ELR (cell line): ENCODE results near the gene FECH.
"Not testable (repeated sequence)": the region's sequence is repeated elsewhere in the genome, so short reads cannot be mapped to it uniquely, and the experiment has no call there.

Experiments
- DNase-seq: peaks from one replicate; pipeline ENCODE4 v3.0.0-alpha.2; 2015; ENCODE audit warnings: low read depth

Gene FECH

GRCh38 chr18:57527556-57528229, 58.8 kb downstream of the FECH start:
- no peak for DNase-seq

DNA sequence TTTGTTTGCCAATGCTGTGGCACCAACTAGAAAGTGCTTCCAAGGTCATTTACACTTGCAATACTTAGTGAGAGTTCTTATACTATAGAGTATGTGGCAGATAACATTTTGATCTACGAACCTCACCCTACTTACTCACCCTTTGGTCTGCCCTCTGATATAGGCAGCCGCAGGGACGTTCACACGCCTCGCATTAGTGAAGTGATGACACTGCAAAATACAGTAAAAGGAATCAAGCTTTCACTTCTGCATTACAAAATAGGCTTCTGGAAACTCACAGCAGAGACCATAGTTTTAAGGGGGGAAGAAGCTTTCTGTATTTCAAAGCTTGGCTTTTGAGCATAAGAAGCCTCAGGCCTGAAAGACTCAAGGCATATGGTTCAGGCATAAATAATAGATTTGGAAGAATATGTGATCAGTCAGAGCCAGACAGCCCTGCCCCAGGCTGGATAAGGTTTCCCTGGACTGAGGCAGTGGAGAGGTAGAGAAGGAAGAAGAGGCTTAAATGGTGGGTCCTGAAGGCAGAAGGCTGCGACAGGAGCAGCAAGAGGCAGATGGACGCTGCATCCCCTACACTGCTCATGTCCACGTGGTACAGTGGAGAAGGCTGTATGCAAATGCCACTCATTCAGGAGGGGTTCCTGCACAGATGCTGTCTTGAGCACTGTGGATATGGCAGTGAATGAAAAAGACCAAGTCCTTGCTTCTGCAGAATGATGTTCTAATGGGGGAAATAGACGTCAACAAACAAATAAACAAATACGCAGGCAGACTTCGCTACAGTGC, 63.1 kb downstream of the FECH start:
- DNase-seq: no peak

DNA sequence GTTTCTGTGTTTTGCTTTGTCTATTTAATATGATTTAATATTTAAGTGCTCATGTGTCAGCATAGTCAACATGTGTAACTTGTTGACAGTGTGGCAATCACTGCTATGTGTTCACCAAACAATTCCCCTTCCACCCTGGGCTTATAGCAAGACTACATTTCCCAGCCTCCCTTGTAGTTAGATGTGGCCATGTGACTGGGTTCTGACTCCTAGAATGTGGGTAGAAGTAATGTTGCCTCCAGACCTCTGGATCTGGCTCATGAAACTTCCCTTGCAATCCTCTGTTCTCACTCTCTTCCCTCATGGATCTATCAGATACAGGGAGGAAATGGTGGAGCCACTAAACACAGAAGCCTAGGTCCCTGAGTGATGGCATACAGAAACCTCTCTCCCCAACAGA, 64.2 kb downstream of the FECH start:
- not testable (repeated sequence) for DNase-seq

- DNase-seq: peak; percentile 13
These were observed 66.7 kb downstream of the FECH start for GRCh38 chr18:57519668-57520424.

DNA sequence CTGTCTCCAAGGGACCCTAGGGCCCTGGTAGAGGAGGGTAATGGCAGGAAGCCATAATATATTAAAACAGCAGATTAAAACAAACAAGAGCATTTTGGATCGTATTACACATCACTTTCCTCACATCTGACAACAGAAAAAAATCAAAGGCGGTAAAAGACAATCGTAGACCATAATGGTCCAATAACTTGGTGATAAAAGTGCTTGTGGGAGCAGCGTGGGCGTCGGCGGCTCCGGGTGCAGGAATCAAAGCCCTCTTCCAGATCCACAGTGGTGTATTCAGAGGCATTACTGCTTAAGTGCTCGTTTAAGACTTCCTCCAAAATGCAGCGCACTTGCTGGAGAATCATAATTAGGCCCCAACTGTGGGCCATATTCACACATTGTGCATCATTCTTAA, 68.0 kb downstream of the FECH start:
- DNase-seq: no peak

GRCh38 chr18:57516056-57516455, 70.4 kb downstream of the FECH start:
- DNase-seq: no peak

GRCh38 chr18:57505231-57505630, 81.3 kb downstream of the FECH start:
- no peak for DNase-seq

GRCh38 chr18:57502624-57503023, 83.9 kb downstream of the FECH start:
- DNase-seq: no peak

- DNase-seq: no peak
These were observed 87.7 kb downstream of the FECH start for GRCh38 chr18:57498682-57499256.
